GM12878 (cell line): ENCODE data around the gene FBXL15. TPM values are rescaled to one million over a fixed set of nuclear protein-coding genes. Genes with fewer than 3 reads are reported as not detected.
A peak's percentile ranks its signal among the peaks of the same experiment; 100 is the strongest.

Experiments used
- FOXK2 ChIP-seq: fragments of 450-650 bp; IDR thresholded peaks from 2 replicates; pipeline ENCODE4 v1.6.1; 2017; ENCODE audit warnings: mild to moderate bottlenecking, moderate library complexity
- HDAC2 ChIP-seq: fragments of 200-600 bp; sonication (generic); IDR thresholded peaks from 2 replicates; pipeline ENCODE4 v1.6.1; 2017
- IKZF1 ChIP-seq: fragments of 450-650 bp; conservative IDR thresholded peaks from 2 replicates; pipeline ENCODE4 v1.6.1; 2017; ENCODE audit warnings: antibody characterized with exemption, mild to moderate bottlenecking
- IRF4 ChIP-seq: IDR thresholded peaks from 2 replicates; pipeline ENCODE4 v1.6.1; 2011; ENCODE audit warnings: low read depth, low read length
- KAT2A ChIP-seq: conservative IDR thresholded peaks from 2 replicates; pipeline ENCODE4 v1.6.1; 2011; ENCODE audit warnings: low read depth, low read length; ENCODE audit not compliant: control insufficient read depth
- MEF2A ChIP-seq: IDR thresholded peaks from 2 replicates; pipeline ENCODE4 v1.6.1; 2011; ENCODE audit warnings: low read depth, mild to moderate bottlenecking, low read length, moderate library complexity; ENCODE audit not compliant: insufficient read depth
- MTA2 ChIP-seq: fragments of 450-650 bp; IDR thresholded peaks from 2 replicates; pipeline ENCODE4 v1.6.1; 2016; ENCODE audit warnings: low read depth, mild to moderate bottlenecking, moderate library complexity
- MTA3 ChIP-seq: IDR thresholded peaks from 2 replicates; pipeline ENCODE4 v1.6.1; 2012; ENCODE audit warnings: low read length, inconsistent platforms, borderline replicate concordance
- NFIC ChIP-seq: IDR thresholded peaks from 2 replicates; pipeline ENCODE4 v1.6.1; 2012; ENCODE audit warnings: low read depth, mild to moderate bottlenecking, inconsistent platforms, low read length, moderate library complexity
- NFYA ChIP-seq: IDR thresholded peaks from 2 replicates; pipeline ENCODE4 v1.6.1; 2011; ENCODE audit warnings: low read depth, mild to moderate bottlenecking, low read length, improper control_type of control experiment, borderline replicate concordance
- NR2F1 ChIP-seq: fragments of 450-650 bp; conservative IDR thresholded peaks from 2 replicates; pipeline ENCODE4 v1.6.1; 2017; ENCODE audit warnings: mild to moderate bottlenecking
- PML ChIP-seq: IDR thresholded peaks from 2 replicates; pipeline ENCODE4 v1.6.1; 2012; ENCODE audit warnings: low read length, inconsistent platforms
- RUNX3 ChIP-seq: IDR thresholded peaks from 2 replicates; pipeline ENCODE4 v1.6.1; 2012; ENCODE audit warnings: low read length, inconsistent platforms
- SMC3 ChIP-seq: IDR thresholded peaks from 2 replicates; pipeline ENCODE4 v1.6.1; 2011; ENCODE audit warnings: low read length, improper control_type of control experiment, borderline replicate concordance
- STAT1 ChIP-seq: fragments of 450-650 bp; conservative IDR thresholded peaks from 2 replicates; pipeline ENCODE4 v1.6.1; 2014; ENCODE audit warnings: antibody characterized with exemption, mild to moderate bottlenecking
- SUZ12 ChIP-seq: fragments of 200-600 bp; sonication (generic); IDR thresholded peaks from one replicate; pipeline ENCODE4 v1.6.1; 2018; ENCODE audit warnings: antibody characterized with exemption, mild to moderate bottlenecking; ENCODE audit not compliant: unreplicated experiment
- TAF1 ChIP-seq: IDR thresholded peaks from 2 replicates; pipeline ENCODE4 v1.6.1; 2011; ENCODE audit warnings: mild to moderate bottlenecking, low read depth, low read length, borderline replicate concordance
- TBL1XR1 ChIP-seq: IDR thresholded peaks from 2 replicates; pipeline ENCODE4 v1.6.1; 2012; ENCODE audit warnings: low read depth, low read length, improper control_type of control experiment
- TCF3 ChIP-seq: IDR thresholded peaks from 2 replicates; pipeline ENCODE4 v1.6.1; 2012; ENCODE audit warnings: low read depth, mild to moderate bottlenecking, low read length, borderline replicate concordance; ENCODE audit not compliant: insufficient read depth
- ZNF207 ChIP-seq: fragments of 450-650 bp; IDR thresholded peaks from 2 replicates; pipeline ENCODE4 v1.6.1; 2014; ENCODE audit warnings: antibody characterized with exemption, mild to moderate bottlenecking, borderline replicate concordance
- polyA plus RNA-seq, 11 experiments: library from polyadenylated mRNA; depleted of rRNA in 4 of 11; unstranded in 6 of 11; stranded (reverse) in 5 of 11; fragments of >200 nt; fragmentation: Nextera tagmentation in 4 of 11; fragmentation: Illumina TruSeq in 1 of 11; extraction: Ambion mirVana in 4 of 11; extraction: Trizol in 1 of 11; gene quantifications; 1 replicate in 1 of 11; 2 replicates in 10 of 11; pipeline versions ENCODE4 v1.2.1 to v1.2.3, GENCODE V29; 2011 to 2016; ENCODE audit warnings: inconsistent platforms in 2 of 11, missing spikeins in 2 of 11, low read depth in 1 of 11
- total RNA-seq, 4 experiments: library from RNA; depleted of rRNA in 3 of 4; stranded (reverse); fragments of >200 nt in 3 of 4; fragmentation: Illumina TruSeq in 1 of 4; extraction: Trizol in 1 of 4; gene quantifications; 2 replicates each; pipeline versions ENCODE4 v1.2.1 to v1.2.3, GENCODE V29; 2013 to 2021
- TF ChIP-seq, protein P1 (sequence below): fragments of 450-650 bp; conservative IDR thresholded peaks from 2 replicates; pipeline ENCODE4 v1.6.1; 2017; ENCODE audit warnings: mild to moderate bottlenecking, moderate library complexity
- TF ChIP-seq, protein P2 (sequence below): IDR thresholded peaks from 2 replicates; pipeline ENCODE4 v1.6.1; 2012; ENCODE audit warnings: low read depth, low read length, improper control_type of control experiment
- TF ChIP-seq, protein P3 (sequence below): fragments of 450-650 bp; formaldehyde crosslinking; IDR thresholded peaks from 2 replicates; pipeline ENCODE4 v1.4.0; 2020; ENCODE audit warnings: mild to moderate bottlenecking, moderate library complexity

The FBXL15 gene
- total and polyA plus RNA-seq, 10 of the 15 experiments (the other 5 are each of a cell fraction or from before 2014, with no cell fraction given): 0.13 to 21.3 (median 7.9) TPM

DNA sequence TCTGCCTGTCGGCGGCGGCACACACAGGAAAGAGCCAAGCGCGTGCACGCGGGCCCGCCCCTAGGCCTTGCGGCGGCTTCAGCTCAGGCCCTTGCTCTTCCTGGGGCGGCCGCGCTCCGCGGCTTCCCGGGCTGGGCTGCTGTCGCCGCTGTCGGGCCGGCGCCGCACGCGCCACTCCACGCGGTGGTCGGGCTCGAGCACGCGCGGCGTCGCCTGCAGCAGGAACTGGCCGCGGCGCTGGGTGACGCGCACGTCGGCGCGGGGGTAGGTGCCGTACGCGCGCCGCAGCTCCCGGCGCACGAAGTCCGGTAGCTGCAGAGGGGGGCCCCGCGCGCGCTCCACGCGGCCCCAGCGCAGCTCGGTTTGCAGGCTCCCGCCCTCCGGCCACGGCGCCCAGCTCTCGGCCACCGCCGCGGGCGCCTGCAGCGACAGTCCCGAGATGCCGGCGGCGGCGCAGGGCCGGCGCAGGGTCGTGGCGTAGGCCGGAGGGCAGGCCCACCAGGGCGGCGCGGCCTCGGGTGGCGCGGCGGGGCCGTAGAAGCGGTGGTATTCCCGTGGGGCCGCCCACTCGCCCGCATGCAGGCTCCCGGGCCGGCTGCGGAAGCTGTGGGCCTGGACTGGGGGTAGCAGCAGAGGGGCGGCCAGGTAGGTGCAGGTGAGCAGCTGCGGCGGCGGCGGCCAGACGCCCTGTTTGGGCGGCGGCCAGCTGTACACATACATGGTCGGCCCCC lies 29.9 kb downstream of the FBXL15 start (continued):
- TF ChIP-seq, protein P1, sequence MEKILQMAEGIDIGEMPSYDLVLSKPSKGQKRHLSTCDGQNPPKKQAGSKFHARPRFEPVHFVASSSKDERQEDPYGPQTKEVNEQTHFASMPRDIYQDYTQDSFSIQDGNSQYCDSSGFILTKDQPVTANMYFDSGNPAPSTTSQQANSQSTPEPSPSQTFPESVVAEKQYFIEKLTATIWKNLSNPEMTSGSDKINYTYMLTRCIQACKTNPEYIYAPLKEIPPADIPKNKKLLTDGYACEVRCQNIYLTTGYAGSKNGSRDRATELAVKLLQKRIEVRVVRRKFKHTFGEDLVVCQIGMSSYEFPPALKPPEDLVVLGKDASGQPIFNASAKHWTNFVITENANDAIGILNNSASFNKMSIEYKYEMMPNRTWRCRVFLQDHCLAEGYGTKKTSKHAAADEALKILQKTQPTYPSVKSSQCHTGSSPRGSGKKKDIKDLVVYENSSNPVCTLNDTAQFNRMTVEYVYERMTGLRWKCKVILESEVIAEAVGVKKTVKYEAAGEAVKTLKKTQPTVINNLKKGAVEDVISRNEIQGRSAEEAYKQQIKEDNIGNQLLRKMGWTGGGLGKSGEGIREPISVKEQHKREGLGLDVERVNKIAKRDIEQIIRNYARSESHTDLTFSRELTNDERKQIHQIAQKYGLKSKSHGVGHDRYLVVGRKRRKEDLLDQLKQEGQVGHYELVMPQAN: peak; percentile 92
- TF ChIP-seq NFYA: no peak
- TF ChIP-seq STAT1: no peak
- TF ChIP-seq KAT2A: no peak
- TF ChIP-seq ZNF207: no peak
- TF ChIP-seq, protein P2, sequence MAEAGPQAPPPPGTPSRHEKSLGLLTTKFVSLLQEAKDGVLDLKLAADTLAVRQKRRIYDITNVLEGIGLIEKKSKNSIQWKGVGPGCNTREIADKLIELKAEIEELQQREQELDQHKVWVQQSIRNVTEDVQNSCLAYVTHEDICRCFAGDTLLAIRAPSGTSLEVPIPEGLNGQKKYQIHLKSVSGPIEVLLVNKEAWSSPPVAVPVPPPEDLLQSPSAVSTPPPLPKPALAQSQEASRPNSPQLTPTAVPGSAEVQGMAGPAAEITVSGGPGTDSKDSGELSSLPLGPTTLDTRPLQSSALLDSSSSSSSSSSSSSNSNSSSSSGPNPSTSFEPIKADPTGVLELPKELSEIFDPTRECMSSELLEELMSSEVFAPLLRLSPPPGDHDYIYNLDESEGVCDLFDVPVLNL: no peak
- no peak for TF ChIP-seq IRF4
- peak; percentile 11; the same call in 1 of the 2 replicates for TF ChIP-seq TCF3
- TF ChIP-seq SMC3: no peak
- no peak for TF ChIP-seq MEF2A
- no peak for TF ChIP-seq NFIC
- TF ChIP-seq TAF1: peak; percentile 72; the same call in 1 of the 2 replicates
- 0 out of 2 replicates have a peak, but pooled peaks have one; percentile 25 for TF ChIP-seq RUNX3
- no peak for TF ChIP-seq MTA3
- TF ChIP-seq SUZ12: no peak
- TF ChIP-seq MTA2: no peak
- no peak for TF ChIP-seq HDAC2
- TF ChIP-seq PML: no peak; the same call in 1 of the 2 replicates
- TF ChIP-seq IKZF1: peak; percentile 85
- no peak for TF ChIP-seq FOXK2
- peak; percentile 87 for TF ChIP-seq NR2F1
- TF ChIP-seq, protein P3, sequence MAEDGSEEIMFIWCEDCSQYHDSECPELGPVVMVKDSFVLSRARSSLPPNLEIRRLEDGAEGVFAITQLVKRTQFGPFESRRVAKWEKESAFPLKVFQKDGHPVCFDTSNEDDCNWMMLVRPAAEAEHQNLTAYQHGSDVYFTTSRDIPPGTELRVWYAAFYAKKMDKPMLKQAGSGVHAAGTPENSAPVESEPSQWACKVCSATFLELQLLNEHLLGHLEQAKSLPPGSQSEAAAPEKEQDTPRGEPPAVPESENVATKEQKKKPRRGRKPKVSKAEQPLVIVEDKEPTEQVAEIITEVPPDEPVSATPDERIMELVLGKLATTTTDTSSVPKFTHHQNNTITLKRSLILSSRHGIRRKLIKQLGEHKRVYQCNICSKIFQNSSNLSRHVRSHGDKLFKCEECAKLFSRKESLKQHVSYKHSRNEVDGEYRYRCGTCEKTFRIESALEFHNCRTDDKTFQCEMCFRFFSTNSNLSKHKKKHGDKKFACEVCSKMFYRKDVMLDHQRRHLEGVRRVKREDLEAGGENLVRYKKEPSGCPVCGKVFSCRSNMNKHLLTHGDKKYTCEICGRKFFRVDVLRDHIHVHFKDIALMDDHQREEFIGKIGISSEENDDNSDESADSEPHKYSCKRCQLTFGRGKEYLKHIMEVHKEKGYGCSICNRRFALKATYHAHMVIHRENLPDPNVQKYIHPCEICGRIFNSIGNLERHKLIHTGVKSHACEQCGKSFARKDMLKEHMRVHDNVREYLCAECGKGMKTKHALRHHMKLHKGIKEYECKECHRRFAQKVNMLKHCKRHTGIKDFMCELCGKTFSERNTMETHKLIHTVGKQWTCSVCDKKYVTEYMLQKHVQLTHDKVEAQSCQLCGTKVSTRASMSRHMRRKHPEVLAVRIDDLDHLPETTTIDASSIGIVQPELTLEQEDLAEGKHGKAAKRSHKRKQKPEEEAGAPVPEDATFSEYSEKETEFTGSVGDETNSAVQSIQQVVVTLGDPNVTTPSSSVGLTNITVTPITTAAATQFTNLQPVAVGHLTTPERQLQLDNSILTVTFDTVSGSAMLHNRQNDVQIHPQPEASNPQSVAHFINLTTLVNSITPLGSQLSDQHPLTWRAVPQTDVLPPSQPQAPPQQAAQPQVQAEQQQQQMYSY: no peak
- TF ChIP-seq TBL1XR1: no peak
